Muscle layer of duodenum (tissue), 2 donors: ENCODE data around the gene GNA12.
"Not testable (repeated sequence)": the region's sequence is repeated elsewhere in the genome, so short reads cannot be mapped to it uniquely, and the experiment has no call there.

ENCODE experiments used
- H3K27ac ChIP-seq: one replicate; pipeline ENCODE4 v1.7.0; 2013; ENCODE audit warnings: mild to moderate bottlenecking, low read length
- H3K27me3 ChIP-seq: one replicate; pipeline ENCODE4 v1.7.0; 2013; ENCODE audit warnings: low read depth, mild to moderate bottlenecking, control low read depth, low read length
- H3K36me3 ChIP-seq, 2 donors: one replicate each; pipeline ENCODE4 v1.7.0; 2013; ENCODE audit warnings: low read length in 2 of 2, control low read depth in 1 of 2, mild to moderate bottlenecking in 1 of 2; ENCODE audit not compliant: insufficient read depth in 2 of 2, control insufficient read depth in 1 of 2
- H3K4me1 ChIP-seq, 2 donors: one replicate each; pipeline ENCODE4 v1.7.0; 2013; ENCODE audit warnings: low read length in 2 of 2, mild to moderate bottlenecking in 2 of 2, control low read depth in 1 of 2, moderate library complexity in 1 of 2; ENCODE audit not compliant: insufficient read depth in 2 of 2, control insufficient read depth in 1 of 2
- H3K4me3 ChIP-seq, 2 donors: one replicate each; pipeline ENCODE4 v1.7.0; 2013; ENCODE audit warnings: low read length in 2 of 2, low read depth in 1 of 2, mild to moderate bottlenecking in 1 of 2
- H3K9me3 ChIP-seq, 2 donors: one replicate each; pipeline ENCODE4 v1.7.0; 2013; ENCODE audit warnings: low read length in 2 of 2, control low read depth in 1 of 2, mild to moderate bottlenecking in 1 of 2; ENCODE audit not compliant: control insufficient read depth in 1 of 2
- donor health status: healthy.

GNA12 gene

DNA sequence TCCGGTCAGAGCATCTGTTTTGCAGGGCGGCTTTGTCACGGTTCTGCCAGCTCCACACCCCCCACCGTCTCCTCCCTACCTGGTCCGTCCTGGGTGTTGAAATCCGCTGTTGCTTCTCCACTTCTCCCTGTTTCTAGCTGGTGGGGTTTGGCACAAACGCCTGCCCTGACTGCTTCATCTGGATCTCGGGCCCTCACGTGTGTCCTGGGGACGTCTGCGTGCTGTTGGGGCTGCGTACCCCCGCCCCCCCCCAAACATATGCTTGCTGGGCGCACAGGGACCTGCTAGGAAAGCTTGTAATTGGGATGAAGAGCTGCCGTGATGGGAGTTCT lies 144.9 kb downstream of the GNA12 start:
- Histone ChIP-seq H3K4me1 (no peaks in the 10 kb centered on the region), H3K4me3 (no peak overlapping the region), H3K27me3 (no peaks in the 10 kb centered on the region), H3K36me3 (no peaks in the 10 kb centered on the region), H3K27ac (no peak overlapping the region), H3K9me3 (no peaks in the 10 kb centered on the region)

DNA sequence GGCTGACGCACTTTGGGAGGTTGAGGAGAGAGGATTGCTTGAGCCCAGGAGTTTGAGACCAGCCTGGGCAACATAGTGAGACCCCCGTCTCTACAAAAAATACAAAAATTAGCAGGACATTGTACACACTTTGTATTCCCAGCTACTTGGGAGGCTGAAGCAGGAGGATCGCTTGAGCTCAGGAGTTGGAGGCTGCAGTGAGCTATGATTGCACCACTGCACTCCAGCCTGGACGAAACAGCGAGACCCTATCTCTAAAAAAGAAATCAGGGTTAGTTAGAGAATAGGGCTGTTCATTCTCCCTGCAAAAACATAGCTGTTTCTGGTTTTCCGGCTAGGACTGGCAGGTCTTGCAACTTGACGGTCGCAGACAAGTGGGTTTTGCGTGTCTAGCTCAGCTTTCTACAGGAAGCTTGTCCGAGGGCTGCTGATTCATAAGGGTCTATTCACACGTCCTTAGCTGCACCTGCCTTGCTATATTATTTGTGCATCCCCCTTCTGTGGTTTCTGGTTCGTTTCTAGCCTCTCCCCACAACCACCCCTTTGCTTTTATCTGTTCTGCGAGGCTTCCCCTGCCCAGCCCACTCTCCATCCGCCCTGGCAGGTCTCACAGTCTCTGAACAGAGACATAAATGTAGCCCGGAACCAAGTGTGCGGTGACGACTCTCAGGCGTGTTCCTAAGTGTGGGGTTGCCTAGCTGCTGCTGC lies 145.4 kb downstream of the GNA12 start:
- H3K36me3 ChIP-seq: no peaks in the 10 kb centered on the region
- no peaks in the 10 kb centered on the region for H3K9me3 ChIP-seq
- H3K27me3 ChIP-seq: no peaks in the 10 kb centered on the region
- no peak overlapping the region for H3K27ac ChIP-seq
- H3K4me1 ChIP-seq: no peaks in the 10 kb centered on the region
- H3K4me3 ChIP-seq: no peak overlapping the region

- not testable (repeated sequence) for H3K27me3 ChIP-seq, H3K36me3 ChIP-seq, H3K4me3 ChIP-seq, H3K4me1 ChIP-seq, H3K27ac ChIP-seq, H3K9me3 ChIP-seq
These were observed 150.0 kb downstream of the GNA12 start for GRCh38 chr7:2694122-2694436.

DNA sequence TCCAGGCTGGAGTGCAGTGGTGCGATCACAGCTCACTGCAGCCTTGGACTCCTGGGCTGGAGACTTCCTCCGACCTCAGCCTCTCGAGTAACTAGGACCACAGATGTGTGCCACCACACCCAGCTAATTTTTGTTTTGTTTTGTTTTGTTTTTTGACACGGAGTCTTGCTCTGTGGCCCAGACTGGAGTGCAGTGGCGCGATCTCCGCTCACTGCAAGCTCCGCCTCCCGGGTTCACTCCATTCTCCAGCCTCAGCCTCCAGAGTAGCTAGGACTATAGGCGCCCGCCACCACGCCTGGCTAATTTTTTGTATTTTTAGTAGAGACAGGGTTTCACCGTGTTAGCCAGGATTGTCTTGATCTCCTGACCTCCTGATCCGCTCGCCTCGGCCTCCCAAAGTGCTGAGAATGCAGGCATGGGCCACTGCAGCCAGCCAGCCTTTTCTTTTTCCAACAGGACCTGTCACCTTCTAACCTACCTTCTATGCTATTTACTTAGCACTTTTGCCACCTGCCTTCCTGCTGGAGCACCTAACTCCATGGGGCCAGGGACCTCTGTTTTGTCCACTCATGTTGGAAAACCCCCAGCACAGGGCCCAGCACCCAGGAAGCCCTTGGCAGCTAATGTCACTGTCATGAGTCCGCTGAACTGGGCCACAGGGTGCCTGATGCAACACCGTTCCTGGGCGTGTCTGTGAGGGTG lies 150.5 kb downstream of the GNA12 start:
- not testable (repeated sequence) for H3K36me3 ChIP-seq, H3K4me1 ChIP-seq, H3K9me3 ChIP-seq, H3K27ac ChIP-seq, H3K4me3 ChIP-seq, H3K27me3 ChIP-seq

DNA sequence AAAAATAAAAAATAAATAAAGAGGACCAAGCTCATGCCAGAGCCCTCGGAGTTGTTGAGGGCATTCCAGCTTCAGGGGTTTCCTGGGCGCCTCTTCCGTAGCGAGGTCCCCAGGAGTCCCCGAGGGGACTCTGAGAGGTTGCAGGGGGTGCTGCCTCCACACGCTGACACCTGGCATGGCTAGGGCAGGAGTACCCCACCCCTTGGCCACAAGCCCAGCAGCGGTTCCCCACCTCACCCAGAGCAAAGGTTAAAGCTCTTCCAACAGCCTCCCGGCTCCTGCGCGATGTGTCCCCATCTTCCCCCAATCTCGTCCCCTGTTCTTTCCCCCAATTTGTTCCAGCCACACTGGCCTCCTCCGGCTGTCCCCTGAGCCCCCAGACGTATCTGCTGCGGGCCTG lies 151.6 kb downstream of the GNA12 start:
- Histone ChIP-seq H3K27ac (no peak overlapping the region), H3K36me3 (no peaks in the 10 kb centered on the region), H3K27me3 (peaks cover 17% of the 10 kb centered on the region), H3K4me1 (peaks cover 0 to 17% of the 10 kb centered on the region in 2 donors), H3K9me3 (no peaks in the 10 kb centered on the region), H3K4me3 (no peak overlapping the region)

- H3K27me3 ChIP-seq: peaks cover 23% of the 10 kb centered on the region
- not testable (repeated sequence) for H3K27ac ChIP-seq, H3K4me3 ChIP-seq, H3K36me3 ChIP-seq, H3K9me3 ChIP-seq
- peaks cover 0 to 21% of the 10 kb centered on the region in 2 donors for H3K4me1 ChIP-seq
These were observed 152.1 kb downstream of the GNA12 start for GRCh38 chr7:2691932-2692439.

GRCh38 chr7:2691011-2691707 lies 152.9 kb downstream of the GNA12 start:
- Histone ChIP-seq H3K9me3 (no peaks in the 10 kb centered on the region), H3K27me3 (peaks cover 26% of the 10 kb centered on the region), H3K4me1 (peaks cover 0 to 21% of the 10 kb centered on the region in 2 donors), H3K36me3 (no peaks in the 10 kb centered on the region), H3K4me3 (no peak overlapping the region), H3K27ac (no peak overlapping the region)

DNA sequence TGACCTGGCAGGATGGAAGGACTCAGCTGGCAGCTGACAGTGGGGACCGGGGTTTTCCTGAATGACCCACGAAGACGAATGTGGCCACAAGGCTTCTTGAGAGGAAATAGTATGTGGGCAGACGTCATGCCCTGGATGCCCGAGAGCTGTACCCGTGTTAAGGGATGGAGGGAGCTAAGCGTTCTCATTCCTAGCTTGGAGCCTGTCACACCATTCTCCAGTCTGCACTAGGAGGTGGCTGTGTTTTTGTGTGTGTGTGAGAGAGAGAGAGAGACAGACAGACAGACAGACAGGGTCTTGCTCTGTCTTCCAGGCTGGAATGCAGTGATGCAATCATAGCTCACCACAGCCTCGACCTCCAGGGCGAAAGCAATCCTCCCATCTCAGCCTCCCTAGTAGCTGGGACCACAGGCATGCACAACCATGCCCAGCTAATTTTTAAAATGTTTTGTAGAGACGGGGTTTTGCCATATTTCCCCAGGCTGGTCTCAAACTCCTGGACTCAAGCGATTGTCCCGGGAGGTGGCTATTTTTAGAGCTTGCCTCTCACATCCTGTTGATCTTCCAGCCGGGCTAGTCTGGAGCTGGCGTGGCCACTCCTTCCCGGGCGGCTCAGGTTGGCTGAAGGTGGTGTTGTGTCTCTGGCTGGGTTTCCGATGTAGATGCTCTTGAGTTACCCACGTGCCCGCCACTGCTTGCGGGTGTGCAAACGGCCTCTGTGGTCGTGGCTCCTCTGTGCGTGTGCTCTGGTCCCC lies 154.0 kb downstream of the GNA12 start:
- no peak overlapping the region for H3K4me3 ChIP-seq
- H3K36me3 ChIP-seq: no peaks in the 10 kb centered on the region
- no peak overlapping the region for H3K27ac ChIP-seq
- no peaks in the 10 kb centered on the region for H3K9me3 ChIP-seq
- H3K27me3 ChIP-seq: peaks cover 29% of the 10 kb centered on the region
- peaks cover 0 to 21% of the 10 kb centered on the region in 2 donors for H3K4me1 ChIP-seq

DNA sequence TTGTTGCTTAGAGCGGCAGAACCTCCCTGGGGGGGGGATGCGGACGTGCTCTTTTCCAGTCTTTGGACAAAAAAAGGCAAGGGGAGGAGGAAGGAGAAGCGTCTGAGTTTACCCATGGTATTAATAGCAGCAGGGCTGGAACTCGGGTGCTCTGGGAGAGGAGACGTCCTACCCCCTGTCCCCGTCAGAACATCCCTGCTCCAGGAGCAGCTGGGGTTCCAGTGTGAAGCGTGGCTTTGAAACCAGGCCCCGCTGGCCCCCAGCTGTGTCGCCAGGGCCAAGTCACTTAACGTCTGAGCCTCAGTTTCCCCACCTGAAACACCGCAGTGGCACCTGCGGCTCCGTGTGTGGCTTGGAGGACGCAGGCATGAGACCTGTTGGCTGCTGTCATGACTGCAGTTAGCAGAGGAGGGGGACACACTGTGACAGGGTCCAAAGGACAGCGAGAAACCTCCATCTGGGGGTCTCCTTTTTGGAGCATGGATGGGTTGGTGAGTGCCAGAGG lies 154.7 kb downstream of the GNA12 start:
- Histone ChIP-seq H3K9me3 (no peaks in the 10 kb centered on the region), H3K27ac (no peak overlapping the region), H3K4me3 (no peak overlapping the region), H3K36me3 (no peaks in the 10 kb centered on the region), H3K27me3 (peaks cover 29% of the 10 kb centered on the region), H3K4me1 (peaks cover 0 to 21% of the 10 kb centered on the region in 2 donors)

DNA sequence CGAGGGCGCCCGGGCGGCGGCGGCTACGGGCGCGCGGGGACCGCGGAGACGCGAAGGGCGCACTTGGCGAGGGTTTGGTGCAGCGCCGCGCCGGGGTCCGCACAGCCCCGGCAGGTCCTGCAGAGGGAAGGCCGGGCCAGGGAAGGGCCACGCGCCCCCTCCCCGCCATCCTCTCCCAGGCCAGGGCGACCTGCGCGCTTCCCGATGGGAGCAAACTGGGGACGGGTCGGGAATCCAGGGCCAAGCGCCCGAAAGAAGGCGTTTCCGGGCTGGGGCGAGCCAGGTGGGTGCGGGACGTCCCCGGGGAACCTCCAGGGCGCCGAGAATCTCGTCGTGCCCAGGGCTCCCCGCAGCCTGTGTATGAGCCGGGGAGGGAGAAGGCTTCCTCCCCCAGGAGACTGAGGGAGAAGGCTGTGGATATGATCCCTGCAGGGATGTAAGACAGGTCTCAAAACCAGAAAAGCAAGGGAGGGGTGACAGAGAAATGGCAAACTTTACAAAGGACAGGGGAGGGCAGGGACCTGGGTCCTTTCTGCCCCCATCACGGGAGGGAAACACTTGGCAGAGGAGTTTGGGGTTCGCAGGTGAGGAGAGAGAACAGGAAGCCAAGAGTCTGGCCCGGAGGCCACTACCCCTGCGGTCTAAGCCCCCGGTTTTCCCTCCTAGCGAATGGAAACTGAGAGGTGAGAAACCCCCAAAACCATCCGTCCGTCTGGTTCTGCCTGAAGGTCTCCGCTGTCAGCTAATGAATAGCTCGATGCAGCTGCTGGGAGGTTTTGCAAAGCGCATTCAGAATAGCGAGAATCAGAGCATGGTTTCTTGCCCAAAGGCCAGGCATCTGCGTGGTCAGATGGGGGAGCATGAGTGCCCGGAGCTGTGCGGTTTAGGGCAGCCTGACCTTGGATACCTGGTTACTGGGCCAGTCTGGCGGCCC lies 155.4 kb downstream of the GNA12 start:
- Histone ChIP-seq H3K4me3 (peak overlapping the region in 1 of 2 donors; percentile 49), H3K9me3 (no peaks in the 10 kb centered on the region), H3K27me3 (peaks cover 29% of the 10 kb centered on the region), H3K36me3 (no peaks in the 10 kb centered on the region), H3K4me1 (peaks cover 0 to 21% of the 10 kb centered on the region in 2 donors), H3K27ac (no peak overlapping the region)
